Central memory CD4-positive, alpha-beta T cell (primary cell): ENCODE measurements around the gene USP9X.
"Not testable (repeated sequence)": the region's sequence is repeated elsewhere in the genome, so short reads cannot be mapped to it uniquely, and the experiment has no call there.

Source experiments
- DNase-seq: peaks from one replicate; pipeline ENCODE4 v3.0.0; 2022
- total RNA-seq, 3 experiments: gene quantifications; one replicate each; lab custom pipeline; 2026; lab: John Stamatoyannopoulos, UW

The USP9X gene
- total RNA-seq = 291 to 390 (median 332) reads per million in 3 experiments

- DNase-seq = peak; percentile 90
These were observed at the start of gene USP9X for GRCh38 chrX:41084893-41085511. Gene USP9X (plus strand): TSS chrX:41085445. CDS start chrX:41123629, 38,184 bp downstream.

GRCh38 chrX:41035582-41035981 lies 49.7 kb upstream of the USP9X start:
- DNase-seq = no peak

GRCh38 chrX:41036668-41037326 lies 48.4 kb upstream of the USP9X start:
- no peak for DNase-seq

GRCh38 chrX:41043196-41043595 lies 42.0 kb upstream of the USP9X start:
- no peak for DNase-seq

GRCh38 chrX:41043674-41044345 lies 41.4 kb upstream of the USP9X start:
- DNase-seq = no peak

- DNase-seq = no peak
These were observed 39.2 kb upstream of the USP9X start for GRCh38 chrX:41045960-41046567.

- DNase-seq = no peak
These were observed 37.2 kb upstream of the USP9X start for GRCh38 chrX:41047878-41048534.

GRCh38 chrX:41050359-41050758 lies 34.9 kb upstream of the USP9X start:
- no peak for DNase-seq

GRCh38 chrX:41051288-41051687 lies 34.0 kb upstream of the USP9X start:
- DNase-seq = no peak

GRCh38 chrX:41055740-41056139 lies 29.5 kb upstream of the USP9X start:
- DNase-seq = no peak

- not testable (repeated sequence) for DNase-seq
These were observed 22.0 kb upstream of the USP9X start for GRCh38 chrX:41063276-41063675.

GRCh38 chrX:41064018-41064417 lies 21.2 kb upstream of the USP9X start:
- DNase-seq = no peak

GRCh38 chrX:41066391-41066790 lies 18.9 kb upstream of the USP9X start:
- DNase-seq = no peak

- no peak for DNase-seq
These were observed 18.3 kb upstream of the USP9X start for GRCh38 chrX:41066969-41067368.

- no peak for DNase-seq
These were observed 17.5 kb upstream of the USP9X start for GRCh38 chrX:41067721-41068120.

GRCh38 chrX:41076742-41077141 lies 8.5 kb upstream of the USP9X start:
- DNase-seq = no peak

GRCh38 chrX:41081821-41082220 lies 3.4 kb upstream of the USP9X start:
- no peak for DNase-seq

- DNase-seq = no peak
These were observed 2.5 kb upstream of the USP9X start for GRCh38 chrX:41082783-41083182.

- peak; percentile 98 for DNase-seq
These were observed 977 bp upstream of the USP9X start for GRCh38 chrX:41084044-41084892.

GRCh38 chrX:41085512-41085877 lies 250 bp downstream of the USP9X start:
- peak; percentile 84 for DNase-seq

- no peak for DNase-seq
These were observed 807 bp downstream of the USP9X start for GRCh38 chrX:41085878-41086626.

- no peak for DNase-seq
These were observed 1.3 kb downstream of the USP9X start for GRCh38 chrX:41086627-41086932.
